ENCODE results near the gene SYT9.
"Not testable (repeated sequence)": the region's sequence is repeated elsewhere in the genome, so short reads cannot be mapped to it uniquely, and the experiment has no call there.

The SYT9 gene

GRCh38 chr11:7501894-7502293, 250.2 kb downstream of the SYT9 start:
- no peak for DNase-seq (ENCODE audit: low read depth)

- no peak for DNase-seq (ENCODE audit: low read depth)
Observed at GRCh38 chr11:7506243-7506642, 254.5 kb downstream of the SYT9 start.

DNA sequence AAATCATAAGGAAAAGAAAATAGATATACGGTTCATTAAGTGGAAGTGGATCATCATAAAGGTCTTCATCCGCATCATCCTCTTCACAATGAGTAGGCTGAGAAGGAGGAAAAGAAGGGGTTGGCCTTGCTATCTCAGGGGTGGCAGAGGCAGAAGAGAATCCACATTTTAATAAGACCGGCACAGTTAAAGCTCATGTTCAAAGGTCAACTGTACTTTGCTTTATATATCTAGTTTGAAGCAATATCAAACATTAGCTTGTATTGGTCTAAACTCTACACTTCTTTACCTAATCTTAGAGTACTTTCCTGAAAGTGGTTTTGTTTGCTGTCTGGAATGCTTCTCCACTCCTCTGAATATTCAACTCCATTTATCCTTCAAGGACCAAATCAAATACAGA, 256.4 kb downstream of the SYT9 start:
- DNase-seq (ENCODE audit: low read depth) = no peak

GRCh38 chr11:7509966-7510365, 258.3 kb downstream of the SYT9 start:
- no peak for DNase-seq (ENCODE audit: low read depth)

GRCh38 chr11:7511401-7511800, 259.7 kb downstream of the SYT9 start:
- no peak for DNase-seq (ENCODE audit: low read depth)

DNA sequence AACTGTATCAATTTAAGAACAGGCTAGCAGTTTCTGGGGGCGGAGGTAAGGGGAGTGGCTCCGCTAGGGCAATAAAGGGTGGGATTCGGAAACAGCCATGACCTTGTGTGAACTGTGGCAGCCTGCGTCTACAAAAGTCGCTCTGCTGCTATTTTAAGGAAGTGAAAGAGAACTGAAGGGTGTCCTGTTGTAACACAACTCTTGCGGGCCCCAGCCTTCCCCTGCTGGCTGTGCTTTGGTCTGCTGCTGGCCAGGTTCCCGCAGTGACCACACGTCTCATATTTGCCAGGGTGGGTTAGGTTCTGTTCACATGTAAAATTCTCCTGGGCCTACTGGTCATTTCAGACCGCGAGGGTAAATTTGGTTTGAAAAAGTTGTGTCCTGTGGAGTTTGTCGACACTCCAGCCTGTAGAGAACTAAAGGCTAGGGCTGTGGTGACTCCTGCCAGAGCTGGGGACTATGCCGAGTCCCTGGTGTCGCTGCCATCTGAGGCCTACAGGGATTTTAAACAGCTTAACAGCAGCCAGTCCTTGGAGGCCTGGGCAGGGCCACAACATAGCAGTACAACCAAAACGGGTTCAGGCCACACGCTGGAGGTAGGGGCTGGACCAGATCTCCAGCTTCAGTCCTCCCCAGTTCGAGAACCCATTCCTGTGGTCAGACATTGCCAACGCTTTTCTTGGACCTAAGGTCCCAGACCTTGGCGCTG, 261.0 kb downstream of the SYT9 start:
- no peak for DNase-seq (ENCODE audit: low read depth)

- peak; percentile 71 for DNase-seq (ENCODE audit: low read depth)
Observed at GRCh38 chr11:7513234-7514098, 261.8 kb downstream of the SYT9 start, which contains the start of gene PPFIBP2. PPFIBP2 (plus strand) TSS chr11:7513999; CDS start chr11:7549476, 35,477 bp downstream.

DNA sequence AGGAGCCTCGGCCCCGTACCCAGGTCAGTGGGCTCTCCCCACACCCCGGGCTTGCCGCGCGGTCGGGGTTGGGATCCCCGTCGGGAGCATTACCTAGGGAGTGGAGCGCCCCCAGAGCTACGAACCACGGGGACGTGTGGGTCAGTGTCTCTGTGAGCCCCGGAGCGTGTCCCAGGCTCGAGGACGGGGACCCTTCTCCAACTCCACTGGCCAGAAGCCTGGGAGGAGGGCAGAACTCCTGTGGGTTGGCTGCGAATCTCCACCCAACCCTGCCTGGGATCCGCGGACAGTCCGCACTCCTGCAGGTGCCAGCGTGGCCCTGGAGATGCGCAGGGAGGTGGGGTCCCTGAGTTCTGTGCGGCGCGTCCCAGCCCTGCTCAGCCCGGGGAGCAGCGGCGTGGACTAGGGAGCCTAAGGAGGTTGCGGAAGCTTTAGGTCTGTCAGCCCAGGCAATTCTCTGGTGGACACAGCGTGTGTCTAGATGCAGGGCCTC, 262.4 kb downstream of the SYT9 start:
- DNase-seq (ENCODE audit: low read depth) = no peak

DNA sequence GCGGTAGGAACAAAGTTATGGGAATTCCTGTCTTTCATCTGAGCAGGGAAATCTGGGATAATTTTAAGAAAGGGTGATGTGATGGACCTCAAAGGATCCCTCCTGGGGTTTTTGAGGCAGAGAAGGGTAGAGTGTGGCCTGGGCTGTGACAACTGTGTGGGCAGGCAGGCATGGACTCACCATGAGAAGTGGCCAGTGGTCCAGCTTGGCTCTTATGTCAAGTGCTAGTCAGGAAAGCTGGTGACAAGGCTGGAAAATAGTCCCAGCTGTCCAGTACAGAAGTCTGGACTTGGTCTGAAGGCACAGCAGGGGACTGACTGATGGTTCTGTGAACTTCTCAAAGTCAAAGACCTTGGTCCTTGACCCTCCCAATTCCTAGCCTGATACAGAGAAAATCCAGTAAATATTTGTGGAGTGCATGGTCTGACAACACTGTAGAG, 263.8 kb downstream of the SYT9 start:
- DNase-seq (ENCODE audit: low read depth) = no peak

GRCh38 chr11:7516475-7516874, 264.8 kb downstream of the SYT9 start:
- no peak for DNase-seq (ENCODE audit: low read depth)

- DNase-seq (ENCODE audit: low read depth) = not testable (repeated sequence)
Observed at GRCh38 chr11:7517743-7518142, 266.0 kb downstream of the SYT9 start.
